Osteoblast (primary cell): ENCODE measurements around the gene WWP2. TPM values are rescaled to one million over a fixed set of nuclear protein-coding genes. Genes with fewer than 3 reads are reported as not detected.

Experiments
- DNase-seq: peaks from one replicate; pipeline ENCODE4 v3.0.0; 2011; ENCODE audit warnings: low spot score, mixed read lengths; ENCODE audit not compliant: insufficient read length; ENCODE audit errors: missing footprints
- H2AFZ ChIP-seq: 2 replicates; pipeline ENCODE4 v1.6.0; 2011; ENCODE audit warnings: mild to moderate bottlenecking, low read length
- H3K27ac ChIP-seq: 2 replicates; pipeline ENCODE4 v1.5.1; 2011; ENCODE audit warnings: mild to moderate bottlenecking, low read depth, low read length, moderate library complexity
- H3K27me3 ChIP-seq: 2 replicates; pipeline ENCODE4 v1.6.0; 2012; ENCODE audit warnings: mild to moderate bottlenecking, control low read depth, inconsistent platforms, low read length, moderate library complexity; ENCODE audit not compliant: insufficient read depth
- H3K36me3 ChIP-seq: 2 replicates; pipeline ENCODE4 v1.5.1; 2011; ENCODE audit warnings: mild to moderate bottlenecking, low read length, control low read depth, moderate library complexity; ENCODE audit not compliant: insufficient read depth
- H3K4me1 ChIP-seq: 2 replicates; pipeline ENCODE4 v1.5.1; 2011; ENCODE audit warnings: mild to moderate bottlenecking, low read length, control low read depth, moderate library complexity; ENCODE audit not compliant: insufficient read depth
- H3K4me2 ChIP-seq: 2 replicates; pipeline ENCODE4 v1.6.0; 2011; ENCODE audit warnings: mild to moderate bottlenecking, low read length; ENCODE audit not compliant: insufficient read depth
- H3K4me3 ChIP-seq: fragments of 200-600 bp; sonication (generic); 3 replicates; pipeline ENCODE4 v1.5.1; 2012; ENCODE audit warnings: mild to moderate bottlenecking, low read length, inconsistent platforms; ENCODE audit not compliant: insufficient read depth
- H3K79me2 ChIP-seq: 2 replicates; pipeline ENCODE4 v1.6.0; 2012; ENCODE audit warnings: mild to moderate bottlenecking, low read length, control low read depth, inconsistent platforms; ENCODE audit not compliant: insufficient read depth
- H3K9me3 ChIP-seq: 2 replicates; pipeline ENCODE4 v1.5.1; 2011; ENCODE audit warnings: low read depth, low read length, control low read depth
- H4K20me1 ChIP-seq: 2 replicates; pipeline ENCODE4 v1.6.0; 2012; ENCODE audit warnings: mild to moderate bottlenecking, low read length, control low read depth; ENCODE audit not compliant: insufficient read depth
- total RNA-seq: library from RNA; depleted of rRNA; stranded (reverse); fragments of >200 nt; gene quantifications from 2 replicates; pipeline ENCODE4 v1.2.3, GENCODE V29; 2012
- TF ChIP-seq, protein P1 (sequence below): IDR thresholded peaks from 2 replicates; pipeline ENCODE4 v1.5.1; 2011; ENCODE audit warnings: mild to moderate bottlenecking, low read depth, low read length, moderate library complexity; ENCODE audit errors: extremely low read depth

The WWP2 gene
- total RNA-seq, 1 donor = 46.7 TPM

DNA sequence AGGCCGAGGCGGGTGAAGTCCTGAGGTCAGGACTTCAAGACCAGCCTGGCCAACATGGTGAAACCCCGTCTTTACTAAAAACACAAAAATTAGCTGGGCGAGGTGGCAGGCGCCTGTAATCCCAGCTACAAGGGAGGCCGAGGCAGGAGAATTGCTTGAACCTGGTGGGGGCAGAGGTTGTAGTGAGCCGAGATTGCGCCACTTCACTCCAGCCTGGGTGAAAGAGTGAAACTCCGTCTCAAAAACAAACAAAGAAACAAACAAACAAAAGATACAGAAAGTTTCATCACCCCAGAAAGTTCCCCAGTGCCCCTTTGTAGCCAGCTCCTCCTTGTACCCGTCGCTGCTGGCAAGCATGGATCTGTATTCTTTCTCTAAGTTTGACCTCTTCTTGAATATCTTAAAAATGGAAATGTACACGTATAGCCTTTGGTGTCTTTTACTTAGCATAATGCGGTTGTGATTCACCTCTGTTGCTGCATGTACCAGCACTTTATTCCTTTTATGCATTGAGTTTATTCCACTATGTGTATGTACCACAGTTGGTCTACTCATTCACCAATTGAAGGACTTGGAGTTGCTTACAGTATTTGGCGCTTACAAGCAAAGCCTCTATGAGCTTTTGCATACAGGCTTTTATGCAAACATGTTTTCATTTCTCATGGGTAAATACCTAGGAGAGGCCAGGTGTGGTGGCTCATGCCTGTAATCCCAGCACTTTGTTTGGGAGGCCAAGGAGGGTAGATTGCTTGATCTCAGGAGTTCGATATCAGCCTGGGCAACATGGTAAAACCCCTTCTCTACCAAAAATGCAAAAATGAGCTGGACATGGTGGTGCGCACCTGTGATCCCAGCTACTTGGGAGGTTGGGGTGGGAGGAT lies 101.5 kb downstream of the WWP2 start:
- H3K36me3 ChIP-seq = no peaks in the 10 kb centered on the region
- no peaks in the 10 kb centered on the region for H3K27me3 ChIP-seq
- H4K20me1 ChIP-seq = no peaks in the 10 kb centered on the region
- no peaks in the 10 kb centered on the region for H3K9me3 ChIP-seq
- H3K4me3 ChIP-seq = no peak overlapping the region
- peak; percentile 14 for DNase-seq
- H3K4me2 ChIP-seq = no peak overlapping the region
- no peak overlapping the region for H3K27ac ChIP-seq
- TF ChIP-seq, protein P1, sequence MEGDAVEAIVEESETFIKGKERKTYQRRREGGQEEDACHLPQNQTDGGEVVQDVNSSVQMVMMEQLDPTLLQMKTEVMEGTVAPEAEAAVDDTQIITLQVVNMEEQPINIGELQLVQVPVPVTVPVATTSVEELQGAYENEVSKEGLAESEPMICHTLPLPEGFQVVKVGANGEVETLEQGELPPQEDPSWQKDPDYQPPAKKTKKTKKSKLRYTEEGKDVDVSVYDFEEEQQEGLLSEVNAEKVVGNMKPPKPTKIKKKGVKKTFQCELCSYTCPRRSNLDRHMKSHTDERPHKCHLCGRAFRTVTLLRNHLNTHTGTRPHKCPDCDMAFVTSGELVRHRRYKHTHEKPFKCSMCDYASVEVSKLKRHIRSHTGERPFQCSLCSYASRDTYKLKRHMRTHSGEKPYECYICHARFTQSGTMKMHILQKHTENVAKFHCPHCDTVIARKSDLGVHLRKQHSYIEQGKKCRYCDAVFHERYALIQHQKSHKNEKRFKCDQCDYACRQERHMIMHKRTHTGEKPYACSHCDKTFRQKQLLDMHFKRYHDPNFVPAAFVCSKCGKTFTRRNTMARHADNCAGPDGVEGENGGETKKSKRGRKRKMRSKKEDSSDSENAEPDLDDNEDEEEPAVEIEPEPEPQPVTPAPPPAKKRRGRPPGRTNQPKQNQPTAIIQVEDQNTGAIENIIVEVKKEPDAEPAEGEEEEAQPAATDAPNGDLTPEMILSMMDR = no peak
- H2AFZ ChIP-seq = no peak overlapping the region
- H3K79me2 ChIP-seq = no peaks in the 10 kb centered on the region
- peaks cover 30% of the 10 kb centered on the region for H3K4me1 ChIP-seq

DNA sequence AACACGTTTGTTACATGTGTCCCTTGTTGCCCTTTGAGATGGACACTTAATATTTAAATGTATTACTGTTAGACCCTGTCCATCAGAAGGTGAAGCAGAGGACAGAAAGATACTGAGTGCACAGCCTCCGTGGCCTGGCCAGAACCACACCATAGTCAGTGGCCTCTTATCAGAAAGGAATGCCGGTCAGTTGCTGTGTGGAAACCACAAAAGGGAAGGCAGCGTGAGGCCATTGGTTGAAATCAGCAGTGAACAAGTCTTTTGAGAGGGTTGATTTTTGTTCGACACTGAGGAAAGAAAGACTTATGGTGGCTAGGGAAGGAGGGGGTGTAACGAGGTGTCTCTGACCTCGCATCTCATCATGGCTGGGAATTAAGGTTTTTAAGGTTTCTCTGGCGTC lies 103.6 kb downstream of the WWP2 start:
- peak; percentile 91 for DNase-seq
- Histone ChIP-seq H3K4me1 (peaks cover 30% of the 10 kb centered on the region), H3K79me2 (no peaks in the 10 kb centered on the region), H3K4me2 (peak overlapping the region; percentile 55), H3K27ac (peak overlapping the region; percentile 66), H3K36me3 (no peaks in the 10 kb centered on the region), H3K4me3 (no peak overlapping the region), H3K9me3 (no peaks in the 10 kb centered on the region), H2AFZ (no peak overlapping the region), H3K27me3 (no peaks in the 10 kb centered on the region), H4K20me1 (no peaks in the 10 kb centered on the region)
- TF ChIP-seq, protein P1 = no peak

DNA sequence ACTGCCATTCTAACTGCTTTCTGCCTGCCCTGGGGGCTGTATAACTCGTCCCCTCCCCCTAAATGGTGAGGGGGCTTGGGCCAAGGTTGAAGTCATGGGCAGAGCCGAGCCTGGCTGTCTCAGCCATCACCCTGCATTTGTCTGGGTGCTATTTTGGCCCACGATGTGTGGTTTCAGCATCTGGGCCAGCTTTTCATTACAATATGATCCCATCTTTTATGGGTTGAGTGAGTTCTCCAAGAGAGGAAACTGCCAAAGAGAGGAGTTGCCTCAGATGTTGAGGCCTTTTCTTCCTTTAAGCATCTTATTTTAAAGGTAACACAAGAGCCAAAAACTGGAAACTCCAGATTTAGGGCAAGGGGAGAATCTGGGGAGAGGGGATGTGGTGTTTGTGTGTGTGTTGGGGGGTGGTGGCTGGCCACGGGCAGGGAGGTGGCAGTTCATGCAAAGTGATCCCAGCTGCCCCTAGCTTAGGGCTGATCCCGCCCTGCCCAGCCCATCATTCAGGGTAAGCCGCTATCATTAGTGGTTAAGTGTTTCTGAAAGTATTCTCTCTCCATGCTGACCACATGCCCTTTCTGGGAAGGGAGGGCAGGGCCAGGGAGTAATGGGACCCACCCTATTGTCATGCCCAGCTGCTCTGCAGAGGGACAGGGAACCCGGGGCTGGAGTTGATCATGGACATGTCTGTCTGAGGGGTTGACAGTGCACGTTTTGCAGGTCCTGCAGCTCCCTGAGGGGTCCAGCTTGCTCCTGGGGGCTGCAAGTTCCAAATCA lies 105.8 kb downstream of the WWP2 start:
- H2AFZ ChIP-seq = no peak overlapping the region
- no peak overlapping the region for H3K27ac ChIP-seq
- H3K4me3 ChIP-seq = no peak overlapping the region
- TF ChIP-seq, protein P1 = no peak
- DNase-seq = no peak
- H3K79me2 ChIP-seq = no peaks in the 10 kb centered on the region
- no peaks in the 10 kb centered on the region for H3K36me3 ChIP-seq
- H3K9me3 ChIP-seq = no peaks in the 10 kb centered on the region
- no peaks in the 10 kb centered on the region for H4K20me1 ChIP-seq
- no peaks in the 10 kb centered on the region for H3K27me3 ChIP-seq
- H3K4me2 ChIP-seq = no peak overlapping the region
- H3K4me1 ChIP-seq = peaks cover 18% of the 10 kb centered on the region

DNA sequence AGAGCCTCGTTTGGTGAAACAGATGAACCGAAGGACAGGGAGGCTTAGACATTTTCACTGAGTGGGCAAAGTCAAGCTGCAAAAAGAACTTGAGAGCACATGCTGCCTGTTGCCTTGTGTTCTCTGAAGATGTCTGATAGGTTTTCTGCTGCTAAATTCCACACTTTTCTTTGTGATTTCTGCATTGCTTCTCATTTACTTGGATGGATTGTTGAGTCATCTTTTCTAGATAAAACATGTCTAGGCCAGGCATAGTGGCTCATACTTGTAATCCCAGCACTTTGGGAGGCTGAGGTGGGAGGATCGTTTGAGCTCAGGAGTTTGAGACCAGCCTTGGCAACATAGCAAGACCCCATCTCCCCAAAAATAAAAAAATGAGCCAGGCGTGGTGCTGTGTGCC lies 108.6 kb downstream of the WWP2 start:
- TF ChIP-seq, protein P1 = no peak
- Histone ChIP-seq H3K4me2 (no peak overlapping the region), H3K4me3 (no peak overlapping the region), H4K20me1 (no peaks in the 10 kb centered on the region), H3K9me3 (no peaks in the 10 kb centered on the region), H3K36me3 (no peaks in the 10 kb centered on the region), H3K27ac (no peak overlapping the region), H2AFZ (no peak overlapping the region), H3K27me3 (no peaks in the 10 kb centered on the region), H3K4me1 (peaks cover 12% of the 10 kb centered on the region), H3K79me2 (no peaks in the 10 kb centered on the region)
- no peak for DNase-seq
